H9 (cell line): ENCODE results near the gene LAMA5. TPM values are rescaled to one million over a fixed set of nuclear protein-coding genes. Genes with fewer than 3 reads are reported as not detected.

Experiments used
- DNase-seq: peaks from one replicate; pipeline ENCODE4 v3.0.0-alpha.2; 2017
- H2AFZ ChIP-seq: one replicate; pipeline ENCODE4 v1.6.1; 2013; ENCODE audit warnings: mild to moderate bottlenecking, low read length, control low read depth, moderate library complexity
- H2AK5ac ChIP-seq: 2 replicates; pipeline ENCODE4 v1.6.1; 2013; ENCODE audit warnings: low read length, control low read depth, mixed read lengths; ENCODE audit not compliant: insufficient read length
- H2BK120ac ChIP-seq: one replicate; pipeline ENCODE4 v1.6.1; 2013; ENCODE audit warnings: low read depth, mild to moderate bottlenecking, low read length, control low read depth, inconsistent platforms; ENCODE audit not compliant: poor library complexity, severe bottlenecking
- H2BK12ac ChIP-seq: 2 replicates; pipeline ENCODE4 v1.6.1; 2013; ENCODE audit warnings: low read length, control low read depth, mixed read lengths, low read depth; ENCODE audit not compliant: insufficient read length
- H2BK15ac ChIP-seq: 2 replicates; pipeline ENCODE4 v1.6.1; 2013; ENCODE audit warnings: low read depth, low read length, control low read depth
- H2BK20ac ChIP-seq: one replicate; pipeline ENCODE4 v1.6.1; 2013; ENCODE audit warnings: low read depth, mild to moderate bottlenecking, low read length, control low read depth, inconsistent platforms; ENCODE audit not compliant: poor library complexity, severe bottlenecking
- H2BK5ac ChIP-seq: 2 replicates; pipeline ENCODE4 v1.6.1; 2013; ENCODE audit warnings: low read length, control low read depth, mixed read lengths; ENCODE audit not compliant: insufficient read length
- H3K14ac ChIP-seq: 2 replicates; pipeline ENCODE4 v1.6.1; 2013; ENCODE audit warnings: low read length, control low read depth; ENCODE audit not compliant: insufficient read depth
- H3K18ac ChIP-seq: 2 replicates; pipeline ENCODE4 v1.6.1; 2013; ENCODE audit warnings: low read depth, mild to moderate bottlenecking, mixed read lengths, low read length, control low read depth; ENCODE audit not compliant: insufficient read length
- H3K23ac ChIP-seq: 2 replicates; pipeline ENCODE4 v1.6.1; 2013; ENCODE audit warnings: low read length, control low read depth, mixed read lengths, low read depth; ENCODE audit not compliant: insufficient read length
- H3K23me2 ChIP-seq: 2 replicates; pipeline ENCODE4 v1.6.1; 2013; ENCODE audit warnings: low read depth, mild to moderate bottlenecking, mixed read lengths, low read length, control low read depth; ENCODE audit not compliant: insufficient read length, poor library complexity, severe bottlenecking
- H3K27ac ChIP-seq: 2 replicates; pipeline ENCODE4 v1.5.1; 2013; ENCODE audit warnings: low read length, control low read depth, mixed read lengths, low read depth; ENCODE audit not compliant: insufficient read length
- H3K27me3 ChIP-seq: 2 replicates; pipeline ENCODE4 v1.6.1; 2013; ENCODE audit warnings: low read length, control low read depth, inconsistent platforms; ENCODE audit not compliant: insufficient read depth
- H3K4ac ChIP-seq: 2 replicates; pipeline ENCODE4 v1.6.1; 2013; ENCODE audit warnings: low read depth, mild to moderate bottlenecking, control low read depth, inconsistent platforms, low read length, moderate library complexity
- H3K4me1 ChIP-seq: 2 replicates; pipeline ENCODE4 v1.6.1; 2013; ENCODE audit warnings: low read length, control low read depth, inconsistent platforms; ENCODE audit not compliant: insufficient read depth
- H3K4me2 ChIP-seq: 2 replicates; pipeline ENCODE4 v1.6.1; 2013; ENCODE audit warnings: low read length, control low read depth, mixed read lengths; ENCODE audit not compliant: insufficient read length, insufficient read depth
- H3K56ac ChIP-seq: 2 replicates; pipeline ENCODE4 v1.6.1; 2013; ENCODE audit warnings: low read depth, mild to moderate bottlenecking, mixed read lengths, low read length, control low read depth; ENCODE audit not compliant: insufficient read length
- H3K79me1 ChIP-seq: 2 replicates; pipeline ENCODE4 v1.6.1; 2013; ENCODE audit warnings: low read depth, mild to moderate bottlenecking, moderate library complexity, low read length, control low read depth, inconsistent platforms; ENCODE audit not compliant: insufficient read depth, poor library complexity, severe bottlenecking
- H3K79me2 ChIP-seq: 2 replicates; pipeline ENCODE4 v1.6.1; 2013; ENCODE audit warnings: low read length, control low read depth, inconsistent platforms; ENCODE audit not compliant: insufficient read depth
- H3K9ac ChIP-seq: 2 replicates; pipeline ENCODE4 v1.6.1; 2013; ENCODE audit warnings: low read length, control low read depth, mixed read lengths; ENCODE audit not compliant: insufficient read length; ENCODE audit errors: extremely low read depth
- H3K9me3 ChIP-seq: one replicate; pipeline ENCODE4 v1.6.1; 2013; ENCODE audit warnings: low read depth, low read length, inconsistent platforms; ENCODE audit not compliant: control insufficient read depth
- H3T11ph ChIP-seq: one replicate; pipeline ENCODE4 v1.6.1; 2013; ENCODE audit warnings: mild to moderate bottlenecking, low read length, control low read depth, inconsistent platforms
- H4K20me1 ChIP-seq: one replicate; pipeline ENCODE4 v1.6.1; 2013; ENCODE audit not compliant: control insufficient read depth, insufficient read length, insufficient read depth
- H4K5ac ChIP-seq: 2 replicates; pipeline ENCODE4 v1.6.1; 2013; ENCODE audit warnings: low read depth, mild to moderate bottlenecking, mixed read lengths, low read length, control low read depth; ENCODE audit not compliant: insufficient read length
- H4K8ac ChIP-seq: replicated peaks from 2 replicates; pipeline ENCODE4 v1.6.1; 2013; ENCODE audit warnings: low read length, control low read depth, mixed read lengths, low read depth; ENCODE audit not compliant: insufficient read length
- H4K91ac ChIP-seq: 2 replicates; pipeline ENCODE4 v1.6.1; 2013; ENCODE audit warnings: low read depth, mild to moderate bottlenecking, moderate library complexity, mixed read lengths, low read length, control low read depth; ENCODE audit not compliant: insufficient read length
- H3K27ac Mint-ChIP-seq, 3 experiments: 2 replicates in 2 of 3; 3 replicates in 1 of 3; pipeline ENCODE4 v1.8.0; 2020 to 2021; ENCODE audit warnings: mixed read lengths in 3 of 3, mild to moderate bottlenecking in 1 of 3, moderate library complexity in 1 of 3
- H3K27me3 Mint-ChIP-seq: 2 replicates; pipeline ENCODE4 v1.8.0; 2021; ENCODE audit warnings: low read depth, mild to moderate bottlenecking, moderate library complexity, mixed read lengths
- H3K36me3 Mint-ChIP-seq, 3 experiments: 2 replicates in 2 of 3; 3 replicates in 1 of 3; pipeline ENCODE4 v1.8.0; 2020 to 2021; ENCODE audit warnings: low read depth in 3 of 3, mixed read lengths in 3 of 3; ENCODE audit not compliant: insufficient read depth in 1 of 3
- H3K4me1 Mint-ChIP-seq, 2 experiments: 2 replicates each; pipeline ENCODE4 v1.8.0; 2020; ENCODE audit warnings: mixed read lengths in 2 of 2
- H3K4me3 Mint-ChIP-seq, 2 experiments: 2 replicates in 1 of 2; 3 replicates in 1 of 2; pipeline ENCODE4 v1.8.0; 2020 to 2021; ENCODE audit warnings: mild to moderate bottlenecking in 2 of 2, mixed read lengths in 2 of 2, moderate library complexity in 1 of 2
- H3K9me3 Mint-ChIP-seq, 2 experiments: 2 replicates in 1 of 2; 3 replicates in 1 of 2; pipeline ENCODE4 v1.8.0; 2020; ENCODE audit warnings: mild to moderate bottlenecking in 2 of 2, mixed read lengths in 2 of 2, moderate library complexity in 1 of 2
- WGBS: extraction: QIAGEN DNeasy Blood & Tissue Kit; methylation state at CpG from one replicate; pipeline ENCODE4 v1.1.7; 2013; ENCODE audit warnings: missing lambda C conversion rate, low lambda C conversion rate, mixed read lengths; ENCODE audit not compliant: insufficient read length; ENCODE audit errors: extremely low coverage; 5-methylcytosine and 5-hydroxymethylcytosine counted together
- total RNA-seq: library from RNA; stranded (reverse); gene quantifications from 2 replicates; pipeline ENCODE4 v1.2.1, GENCODE V29; 2021
- TF ChIP-seq, protein P1 (sequence below): fragments of 200-600 bp; sonication (generic); conservative IDR thresholded peaks from 3 replicates; pipeline ENCODE4 v1.8.0; 2021; ENCODE audit warnings: antibody characterized with exemption, mild to moderate bottlenecking

Gene LAMA5
- total RNA-seq, 1 experiment from 2014 or later = 200 TPM

DNA sequence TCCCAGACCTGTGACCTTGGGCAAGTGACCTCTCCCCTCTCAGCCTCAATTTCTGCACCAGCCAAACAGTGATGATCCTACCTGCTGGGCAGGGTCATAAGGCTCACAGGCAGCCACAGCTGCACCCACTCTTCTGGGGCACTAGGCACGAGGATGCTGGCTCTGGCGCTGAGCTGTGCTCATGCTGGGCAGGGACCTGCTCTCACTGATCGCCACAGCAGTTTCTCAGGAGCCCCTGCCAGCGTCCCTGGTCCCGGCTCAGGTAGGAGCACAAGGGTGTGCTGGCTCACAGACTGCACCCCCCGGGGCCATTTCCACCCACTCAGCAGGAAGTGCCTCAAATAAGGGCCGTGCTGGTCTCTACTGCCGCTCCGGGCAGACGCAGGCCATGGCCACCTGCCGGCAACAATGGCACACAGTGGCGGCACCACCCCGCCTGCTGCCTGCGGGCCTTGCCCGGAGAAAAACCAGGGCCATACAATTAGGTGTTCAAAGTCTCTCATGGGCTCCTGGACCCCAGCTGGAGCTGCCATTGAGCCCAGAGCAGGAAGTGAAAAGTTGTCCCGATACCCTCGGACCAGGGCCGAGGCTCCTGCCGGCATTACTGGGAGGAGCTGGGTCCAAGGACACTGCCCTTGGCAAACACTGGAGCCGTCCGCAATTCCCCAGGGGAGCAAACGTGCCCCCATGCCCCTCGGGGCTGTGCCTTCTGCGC lies 44.5 kb upstream of the LAMA5 start:
- DNase-seq = no peak
- no peak overlapping the region for H3K4me2 ChIP-seq
- H3K4me1 Mint-ChIP-seq = peaks cover 0 to 5% of the 10 kb centered on the region in 2 experiments; a peak in 1 of 4 replicates

More for the DNA sequence above, 44.5 kb upstream of the LAMA5 start:
- no peaks in the 10 kb centered on the region for H3K36me3 Mint-ChIP-seq
- no peaks in the 10 kb centered on the region for H3K27me3 ChIP-seq
- no CpG with 5 or more reads among the region's 24 CpGs for WGBS
- peaks cover 17% of the 10 kb centered on the region for H3K27me3 Mint-ChIP-seq
- no peak overlapping the region for H3K4me3 Mint-ChIP-seq
- H3K79me2 ChIP-seq = no peaks in the 10 kb centered on the region
- H3K23ac ChIP-seq = no peak overlapping the region
- no peaks in the 10 kb centered on the region for H3K9me3 Mint-ChIP-seq
- H4K20me1 ChIP-seq = no peaks in the 10 kb centered on the region
- H2BK20ac ChIP-seq = no peak overlapping the region
- no peaks in the 10 kb centered on the region for H3K4me1 ChIP-seq
- no peak overlapping the region for H2AFZ ChIP-seq
- TF ChIP-seq, protein P1, sequence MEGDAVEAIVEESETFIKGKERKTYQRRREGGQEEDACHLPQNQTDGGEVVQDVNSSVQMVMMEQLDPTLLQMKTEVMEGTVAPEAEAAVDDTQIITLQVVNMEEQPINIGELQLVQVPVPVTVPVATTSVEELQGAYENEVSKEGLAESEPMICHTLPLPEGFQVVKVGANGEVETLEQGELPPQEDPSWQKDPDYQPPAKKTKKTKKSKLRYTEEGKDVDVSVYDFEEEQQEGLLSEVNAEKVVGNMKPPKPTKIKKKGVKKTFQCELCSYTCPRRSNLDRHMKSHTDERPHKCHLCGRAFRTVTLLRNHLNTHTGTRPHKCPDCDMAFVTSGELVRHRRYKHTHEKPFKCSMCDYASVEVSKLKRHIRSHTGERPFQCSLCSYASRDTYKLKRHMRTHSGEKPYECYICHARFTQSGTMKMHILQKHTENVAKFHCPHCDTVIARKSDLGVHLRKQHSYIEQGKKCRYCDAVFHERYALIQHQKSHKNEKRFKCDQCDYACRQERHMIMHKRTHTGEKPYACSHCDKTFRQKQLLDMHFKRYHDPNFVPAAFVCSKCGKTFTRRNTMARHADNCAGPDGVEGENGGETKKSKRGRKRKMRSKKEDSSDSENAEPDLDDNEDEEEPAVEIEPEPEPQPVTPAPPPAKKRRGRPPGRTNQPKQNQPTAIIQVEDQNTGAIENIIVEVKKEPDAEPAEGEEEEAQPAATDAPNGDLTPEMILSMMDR = no peak
- no peak overlapping the region; the same call in 1 of the 2 replicates for H3K14ac ChIP-seq
- H3K79me1 ChIP-seq = no peaks in the 10 kb centered on the region
- H4K91ac ChIP-seq = no peak overlapping the region
- no peaks in the 10 kb centered on the region for H3K9me3 ChIP-seq
- no peak overlapping the region for H3K4ac ChIP-seq
- H3K27ac ChIP-seq = no peak overlapping the region
- no peak overlapping the region for H3K27ac Mint-ChIP-seq
- no peak overlapping the region for H3T11ph ChIP-seq
- H3K56ac ChIP-seq = no peak overlapping the region
- H2BK15ac ChIP-seq = no peak overlapping the region
- H4K8ac ChIP-seq = no peak overlapping the region
- no peak overlapping the region for H2BK120ac ChIP-seq
- no peak overlapping the region for H4K5ac ChIP-seq
- H2AK5ac ChIP-seq = no peak overlapping the region
- no peaks in the 10 kb centered on the region for H3K23me2 ChIP-seq
- H2BK5ac ChIP-seq = no peak overlapping the region
- no peak overlapping the region for H2BK12ac ChIP-seq
- no peak overlapping the region for H3K18ac ChIP-seq
- no peak overlapping the region for H3K9ac ChIP-seq
